Ishikawa (cell line): ENCODE results near the gene FBXO9.

Experiments used
- CEBPB ChIP-seq: IDR thresholded peaks from 2 replicates; pipeline ENCODE4 v1.6.1; 2012
- CREB1 ChIP-seq: IDR thresholded peaks from 2 replicates; pipeline ENCODE4 v1.6.1; 2012; ENCODE audit warnings: low read depth
- EGR1 ChIP-seq: IDR thresholded peaks from 2 replicates; pipeline ENCODE4 v1.6.1; 2012
- EP300 ChIP-seq: IDR thresholded peaks from 2 replicates; pipeline ENCODE4 v1.6.1; 2012; ENCODE audit warnings: borderline replicate concordance
- FOXM1 ChIP-seq: IDR thresholded peaks from 2 replicates; pipeline ENCODE4 v1.6.1; 2012; ENCODE audit warnings: low read depth, borderline replicate concordance
- NFIC ChIP-seq: IDR thresholded peaks from 2 replicates; pipeline ENCODE4 v1.6.1; 2012
- RAD21 ChIP-seq: IDR thresholded peaks from 2 replicates; pipeline ENCODE4 v1.6.1; 2012; ENCODE audit warnings: low read depth
- TAF1 ChIP-seq: IDR thresholded peaks from 2 replicates; pipeline ENCODE4 v1.6.1; 2012; ENCODE audit warnings: low read depth, mild to moderate bottlenecking
- TCF12 ChIP-seq: IDR thresholded peaks from 2 replicates; pipeline ENCODE4 v1.6.1; 2012; ENCODE audit warnings: low read depth
- TEAD4 ChIP-seq: IDR thresholded peaks from 2 replicates; pipeline ENCODE4 v1.6.1; 2012
- YY1 ChIP-seq: IDR thresholded peaks from 2 replicates; pipeline ENCODE4 v1.6.1; 2012; ENCODE audit warnings: low read depth
- ZBTB7A ChIP-seq: IDR thresholded peaks from 2 replicates; pipeline ENCODE4 v1.6.1; 2012; ENCODE audit warnings: low read depth
- TF ChIP-seq, protein P1 (sequence below): IDR thresholded peaks from 2 replicates; pipeline ENCODE4 v1.6.1; 2012
- TF ChIP-seq, protein P2 (sequence below): IDR thresholded peaks from 2 replicates; pipeline ENCODE4 v1.6.1; 2012
- TF ChIP-seq, protein P3 (sequence below): IDR thresholded peaks from 2 replicates; pipeline ENCODE4 v1.6.1; 2012; ENCODE audit warnings: low read depth, mild to moderate bottlenecking

The FBXO9 gene

DNA sequence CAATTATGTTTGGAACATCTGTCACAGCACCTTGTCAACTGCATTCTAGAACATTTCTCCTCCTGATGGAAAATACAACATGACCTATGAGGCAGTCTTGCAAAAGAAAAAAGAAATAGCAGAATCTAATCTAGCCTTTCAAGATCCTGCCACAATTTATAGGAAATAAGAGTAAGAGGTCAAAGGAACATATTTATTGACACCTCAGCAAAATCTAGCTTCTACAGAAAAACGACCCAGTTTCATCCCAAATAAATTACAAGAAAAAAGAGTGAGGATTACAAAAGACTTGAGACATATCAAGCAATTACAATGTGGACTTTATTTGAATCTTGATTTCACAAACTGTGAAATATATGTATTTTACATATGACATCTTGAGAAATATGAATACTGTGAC is 4.2 kb downstream of the FBXO9 start:
- TF ChIP-seq, protein P1, sequence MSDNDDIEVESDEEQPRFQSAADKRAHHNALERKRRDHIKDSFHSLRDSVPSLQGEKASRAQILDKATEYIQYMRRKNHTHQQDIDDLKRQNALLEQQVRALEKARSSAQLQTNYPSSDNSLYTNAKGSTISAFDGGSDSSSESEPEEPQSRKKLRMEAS, result no peak
- TF ChIP-seq ZBTB7A, result no peak
- no peak for TF ChIP-seq EP300
- TF ChIP-seq EGR1, result no peak
- no peak for TF ChIP-seq TEAD4
- TF ChIP-seq FOXM1, result no peak
- no peak for TF ChIP-seq YY1
- TF ChIP-seq CEBPB, result no peak
- no peak for TF ChIP-seq RAD21
- no peak for TF ChIP-seq TCF12
- TF ChIP-seq, protein P2, sequence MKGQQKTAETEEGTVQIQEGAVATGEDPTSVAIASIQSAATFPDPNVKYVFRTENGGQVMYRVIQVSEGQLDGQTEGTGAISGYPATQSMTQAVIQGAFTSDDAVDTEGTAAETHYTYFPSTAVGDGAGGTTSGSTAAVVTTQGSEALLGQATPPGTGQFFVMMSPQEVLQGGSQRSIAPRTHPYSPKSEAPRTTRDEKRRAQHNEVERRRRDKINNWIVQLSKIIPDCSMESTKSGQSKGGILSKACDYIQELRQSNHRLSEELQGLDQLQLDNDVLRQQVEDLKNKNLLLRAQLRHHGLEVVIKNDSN, result no peak
- TF ChIP-seq CREB1, result no peak
- TF ChIP-seq, protein P3, sequence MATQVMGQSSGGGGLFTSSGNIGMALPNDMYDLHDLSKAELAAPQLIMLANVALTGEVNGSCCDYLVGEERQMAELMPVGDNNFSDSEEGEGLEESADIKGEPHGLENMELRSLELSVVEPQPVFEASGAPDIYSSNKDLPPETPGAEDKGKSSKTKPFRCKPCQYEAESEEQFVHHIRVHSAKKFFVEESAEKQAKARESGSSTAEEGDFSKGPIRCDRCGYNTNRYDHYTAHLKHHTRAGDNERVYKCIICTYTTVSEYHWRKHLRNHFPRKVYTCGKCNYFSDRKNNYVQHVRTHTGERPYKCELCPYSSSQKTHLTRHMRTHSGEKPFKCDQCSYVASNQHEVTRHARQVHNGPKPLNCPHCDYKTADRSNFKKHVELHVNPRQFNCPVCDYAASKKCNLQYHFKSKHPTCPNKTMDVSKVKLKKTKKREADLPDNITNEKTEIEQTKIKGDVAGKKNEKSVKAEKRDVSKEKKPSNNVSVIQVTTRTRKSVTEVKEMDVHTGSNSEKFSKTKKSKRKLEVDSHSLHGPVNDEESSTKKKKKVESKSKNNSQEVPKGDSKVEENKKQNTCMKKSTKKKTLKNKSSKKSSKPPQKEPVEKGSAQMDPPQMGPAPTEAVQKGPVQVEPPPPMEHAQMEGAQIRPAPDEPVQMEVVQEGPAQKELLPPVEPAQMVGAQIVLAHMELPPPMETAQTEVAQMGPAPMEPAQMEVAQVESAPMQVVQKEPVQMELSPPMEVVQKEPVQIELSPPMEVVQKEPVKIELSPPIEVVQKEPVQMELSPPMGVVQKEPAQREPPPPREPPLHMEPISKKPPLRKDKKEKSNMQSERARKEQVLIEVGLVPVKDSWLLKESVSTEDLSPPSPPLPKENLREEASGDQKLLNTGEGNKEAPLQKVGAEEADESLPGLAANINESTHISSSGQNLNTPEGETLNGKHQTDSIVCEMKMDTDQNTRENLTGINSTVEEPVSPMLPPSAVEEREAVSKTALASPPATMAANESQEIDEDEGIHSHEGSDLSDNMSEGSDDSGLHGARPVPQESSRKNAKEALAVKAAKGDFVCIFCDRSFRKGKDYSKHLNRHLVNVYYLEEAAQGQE, result no peak
- no peak for TF ChIP-seq NFIC
- TF ChIP-seq TAF1, result no peak

DNA sequence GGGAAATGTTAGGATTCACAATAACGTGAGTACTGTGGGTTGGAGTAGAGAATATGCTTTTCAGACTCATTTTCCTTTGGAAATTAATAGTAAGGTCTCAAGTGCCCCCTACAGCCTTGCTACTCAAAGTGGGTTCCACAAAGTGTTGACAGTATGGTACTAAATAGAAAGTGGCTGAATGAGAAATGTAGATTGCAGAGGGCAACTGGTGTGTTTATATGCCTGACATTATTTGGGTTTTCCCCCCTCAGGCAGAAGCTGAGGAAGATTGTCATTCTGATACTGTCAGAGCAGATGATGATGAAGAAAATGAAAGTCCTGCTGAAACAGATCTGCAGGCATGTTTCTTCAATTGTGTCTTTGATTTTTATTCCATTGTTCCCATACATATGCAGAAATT is 5.6 kb downstream of the FBXO9 start:
- TF ChIP-seq CREB1 (no peak), CEBPB (no peak), ZBTB7A (no peak), NFIC (no peak), FOXM1 (no peak)
- TF ChIP-seq, protein P1, result no peak
- TF ChIP-seq, protein P2, result no peak

DNA sequence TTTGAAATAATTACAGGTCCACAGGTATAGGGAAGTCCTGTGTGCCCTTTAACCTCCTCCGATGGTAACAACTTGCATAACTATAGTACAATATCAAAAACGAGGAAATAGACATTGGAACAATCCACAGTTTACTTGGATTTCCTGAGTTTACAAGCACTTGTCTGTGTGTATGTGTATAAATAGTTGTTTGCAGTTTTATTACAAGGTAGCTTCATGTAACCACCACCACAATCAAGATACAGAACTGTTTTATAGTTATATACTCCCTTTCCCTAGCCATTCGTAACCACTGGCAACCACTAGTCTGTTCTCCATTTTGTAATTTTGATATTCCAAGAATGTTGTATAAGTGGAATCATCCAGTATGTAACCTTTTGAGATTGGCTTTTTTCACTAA is 9.1 kb downstream of the FBXO9 start:
- no peak for TF ChIP-seq FOXM1
- TF ChIP-seq EGR1, result no peak
- no peak for TF ChIP-seq EP300

DNA sequence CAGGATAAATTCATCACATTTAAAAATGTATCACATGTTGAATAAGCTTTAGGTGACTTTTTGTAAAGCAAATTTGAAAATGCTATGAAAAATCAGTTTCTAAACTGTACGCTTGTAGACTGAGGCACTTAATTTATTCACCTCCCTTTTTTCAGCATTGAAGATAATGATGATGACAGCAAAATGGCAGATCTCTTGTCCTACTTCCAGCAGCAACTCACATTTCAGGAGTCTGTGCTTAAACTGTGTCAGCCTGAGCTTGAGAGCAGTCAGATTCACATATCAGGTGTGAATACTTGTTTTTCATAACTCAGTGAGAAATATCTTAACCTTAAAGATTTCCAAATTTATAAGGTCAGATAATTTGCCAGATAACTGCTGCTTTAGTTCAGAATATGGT is 15.6 kb downstream of the FBXO9 start:
- TF ChIP-seq YY1 (no peak), FOXM1 (no peak), TAF1 (no peak), TCF12 (no peak)

DNA sequence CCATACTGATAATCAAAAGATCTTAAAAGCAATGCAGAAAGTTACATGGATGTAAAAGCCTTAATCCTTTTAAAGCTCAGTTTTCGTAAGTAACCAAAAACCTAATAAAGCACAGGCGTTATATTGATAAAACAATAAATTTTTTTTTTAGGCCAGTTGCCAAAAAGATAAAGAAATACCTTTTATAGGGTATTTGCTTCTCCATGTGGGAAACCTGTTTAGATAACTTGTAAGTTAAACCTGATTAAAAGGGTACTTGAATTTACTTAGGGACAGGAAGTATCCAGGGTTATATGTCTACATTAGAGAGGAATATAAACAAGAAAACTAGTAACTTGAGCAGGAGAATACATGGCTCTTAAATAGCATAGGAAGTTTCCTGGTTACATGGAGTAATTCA is 21.1 kb downstream of the FBXO9 start:
- TF ChIP-seq TCF12 (no peak), EP300 (no peak), EGR1 (no peak), FOXM1 (no peak), NFIC (no peak), CEBPB (no peak), TAF1 (no peak), YY1 (no peak), TEAD4 (no peak), CREB1 (no peak), RAD21 (no peak), ZBTB7A (no peak)
- TF ChIP-seq, protein P3, result no peak
- TF ChIP-seq, protein P2, result no peak
- TF ChIP-seq, protein P1, result no peak

DNA sequence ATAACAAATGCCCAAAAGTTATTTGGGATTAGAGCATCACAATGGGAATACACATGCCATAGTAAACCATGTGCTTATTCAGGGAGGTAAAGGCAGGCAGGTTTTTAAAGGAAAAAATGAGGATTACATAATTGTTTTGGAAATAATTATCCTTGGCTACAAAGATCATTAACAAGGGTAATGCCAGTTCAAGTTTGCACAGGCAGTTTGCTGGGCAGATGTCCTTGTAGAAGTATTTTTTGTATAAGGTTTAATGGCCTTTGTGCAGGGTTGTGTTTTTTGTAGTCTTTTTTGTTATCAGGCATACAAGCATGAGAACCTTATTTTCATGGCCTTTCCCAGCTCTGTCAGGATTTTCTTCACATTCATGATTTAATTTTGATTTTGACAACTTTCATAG is 24.7 kb downstream of the FBXO9 start:
- TF ChIP-seq TEAD4, result no peak
- no peak for TF ChIP-seq CEBPB
- TF ChIP-seq, protein P1, result no peak
